ENCODE measurements around the gene SREBF1.

Gene SREBF1

GRCh38 chr17:17822616-17823015 lies 14.2 kb downstream of the SREBF1 start:
- no peak for DNase-seq

GRCh38 chr17:17822189-17822588 lies 14.6 kb downstream of the SREBF1 start:
- no peak for DNase-seq

GRCh38 chr17:17820463-17821158 lies 16.2 kb downstream of the SREBF1 start:
- DNase-seq = no peak

- DNase-seq = no peak
Measured at GRCh38 chr17:17820046-17820445, 16.7 kb downstream of the SREBF1 start.

- no peak for DNase-seq
Measured at GRCh38 chr17:17819561-17819995, 17.2 kb downstream of the SREBF1 start.

- no peak for DNase-seq
Measured at GRCh38 chr17:17819111-17819510, 17.7 kb downstream of the SREBF1 start.

GRCh38 chr17:17818088-17818526 lies 18.7 kb downstream of the SREBF1 start:
- no peak for DNase-seq

- DNase-seq = no peak
Measured at GRCh38 chr17:17817552-17817947, 19.2 kb downstream of the SREBF1 start.

- DNase-seq = peak; percentile 36
Measured at GRCh38 chr17:17816831-17817551, 19.8 kb downstream of the SREBF1 start.

- DNase-seq = peak; percentile 44
Measured at GRCh38 chr17:17816240-17816814, 20.5 kb downstream of the SREBF1 start.

- DNase-seq = peak; percentile 47
Measured at GRCh38 chr17:17815436-17816200, 21.2 kb downstream of the SREBF1 start.

GRCh38 chr17:17815062-17815406 lies 21.8 kb downstream of the SREBF1 start:
- DNase-seq = no peak

- peak; percentile 40 for DNase-seq
Measured at GRCh38 chr17:17814162-17815061, 22.4 kb downstream of the SREBF1 start.

- DNase-seq = no peak
Measured at GRCh38 chr17:17813725-17814095, 23.1 kb downstream of the SREBF1 start.

- DNase-seq = no peak
Measured at GRCh38 chr17:17813055-17813724, 23.6 kb downstream of the SREBF1 start.

- peak; percentile 95 for DNase-seq
Measured at GRCh38 chr17:17812211-17813054, 24.4 kb downstream of the SREBF1 start.

GRCh38 chr17:17811381-17812210 lies 25.2 kb downstream of the SREBF1 start:
- peak; percentile 28 for DNase-seq

- DNase-seq = no peak
Measured at GRCh38 chr17:17810895-17811248, 25.9 kb downstream of the SREBF1 start.

- peak; percentile 93 for DNase-seq
Measured at GRCh38 chr17:17810084-17810894, 26.5 kb downstream of the SREBF1 start.
